ENCODE data around the gene FBXW4.

- TF ChIP-seq EZH2 (IDR thresholded peaks at IDR 0.05; ENCODE audit: low read length) (no peak), CTCF (optimal IDR thresholded peaks at IDR 0.05 in 1 of 3, IDR thresholded peaks at IDR 0.05 in 1 of 3, conservative IDR thresholded peaks at IDR 0.05 in 1 of 3; ENCODE audit: extremely low read depth in 1 of 3, insufficient read depth in 2 of 3, low read length in 3 of 3) (no peak)
These were observed 85.5 kb downstream of the FBXW4 start for GRCh38 chr10:101609481-101609880.
